HEK293 (cell line): ENCODE measurements around the gene CUL1.

Source experiments
- CTCF ChIP-seq: fragments of 450-650 bp; formaldehyde crosslinking; IDR thresholded peaks from 2 replicates; pipeline ENCODE4 v1.5.1; 2016; ENCODE audit warnings: missing biosample characterization, missing genetic modification characterization
- ELK4 ChIP-seq: IDR thresholded peaks from 2 replicates; pipeline ENCODE4 v1.6.1; 2011; ENCODE audit warnings: mild to moderate bottlenecking, low read depth, low read length, borderline replicate concordance
- MZF1 ChIP-seq: fragments of 450-650 bp; formaldehyde crosslinking; IDR thresholded peaks from 2 replicates; pipeline ENCODE4 v1.5.1; 2017; ENCODE audit warnings: missing biosample characterization, missing genetic modification characterization, borderline replicate concordance
- PRDM2 ChIP-seq: fragments of 450-650 bp; formaldehyde crosslinking; IDR thresholded peaks from 2 replicates; pipeline ENCODE4 v1.5.1; 2016; ENCODE audit warnings: missing biosample characterization, missing genetic modification characterization, borderline replicate concordance
- REST ChIP-seq: fragments of 450-650 bp; formaldehyde crosslinking; IDR thresholded peaks from 2 replicates; pipeline ENCODE4 v1.5.1; 2016; ENCODE audit warnings: missing biosample characterization, missing genetic modification characterization
- TCF7L2 ChIP-seq: IDR thresholded peaks from 2 replicates; pipeline ENCODE4 v1.6.1; 2011; ENCODE audit warnings: low read depth, mild to moderate bottlenecking, inconsistent platforms, low read length, moderate library complexity, borderline replicate concordance
- WT1 ChIP-seq: fragments of 450-650 bp; formaldehyde crosslinking; IDR thresholded peaks from 2 replicates; pipeline ENCODE4 v1.5.1; 2016; ENCODE audit warnings: missing biosample characterization, missing genetic modification characterization
- YY1 ChIP-seq: fragments of 450-650 bp; formaldehyde crosslinking; IDR thresholded peaks from 2 replicates; pipeline ENCODE4 v1.5.1; 2018; ENCODE audit warnings: missing biosample characterization, missing genetic modification characterization
- ZBTB49 ChIP-seq: fragments of 450-650 bp; formaldehyde crosslinking; IDR thresholded peaks from 2 replicates; pipeline ENCODE4 v1.5.1; 2016; ENCODE audit warnings: missing biosample characterization, missing genetic modification characterization, low read depth
- ZNF223 ChIP-seq: fragments of 450-650 bp; formaldehyde crosslinking; IDR thresholded peaks from 2 replicates; pipeline ENCODE4 v1.5.1; 2016; ENCODE audit warnings: missing biosample characterization, missing genetic modification characterization
- ZNF362 ChIP-seq: fragments of 450-650 bp; formaldehyde crosslinking; IDR thresholded peaks from 2 replicates; pipeline ENCODE4 v1.5.1; 2016; ENCODE audit warnings: missing biosample characterization, missing genetic modification characterization

- TF ChIP-seq PRDM2 (no peak), CTCF (tag by site-specific recombination) (no peak), ELK4 (no peak), MZF1 (no peak), TCF7L2 (no peak), YY1 (tag by site-specific recombination) (no peak), WT1 (tag by site-specific recombination) (no peak), ZNF223 (tag by site-specific recombination) (no peak), ZNF362 (no peak), ZBTB49 (no peak), REST (tag by site-specific recombination) (no peak)
Observed at GRCh38 chr7:148712678-148713329, 14.1 kb downstream of the CUL1 start.
